MG63 (cell line): ENCODE results near the gene CCDC137. TPM values are rescaled to one million over a fixed set of nuclear protein-coding genes. Genes with fewer than 3 reads are reported as not detected.
A peak's percentile ranks its signal among the peaks of the same experiment; 100 is the strongest.
"Not testable (repeated sequence)": the region's sequence is repeated elsewhere in the genome, so short reads cannot be mapped to it uniquely, and the experiment has no call there.

Source experiments
- DNase-seq: peaks from one replicate; pipeline ENCODE4 v3.0.0-alpha.2; 2020
- H3K27me3 ChIP-seq: fragments of 250-450 bp; sonication (Bioruptor Pico); 2 replicates; pipeline ENCODE4 v1.5.1; 2020; ENCODE audit warnings: mild to moderate bottlenecking, moderate library complexity
- H3K36me3 ChIP-seq: fragments of 250-450 bp; sonication (Bioruptor Pico); 2 replicates; pipeline ENCODE4 v1.5.1; 2020; ENCODE audit warnings: mild to moderate bottlenecking, moderate library complexity
- H3K4me3 ChIP-seq: fragments of 250-450 bp; sonication (Bioruptor Pico); 2 replicates; pipeline ENCODE4 v1.5.1; 2020; ENCODE audit warnings: mild to moderate bottlenecking, moderate library complexity
- H3K9me3 ChIP-seq: fragments of 250-450 bp; sonication (Bioruptor Pico); 2 replicates; pipeline ENCODE4 v1.5.1; 2020; ENCODE audit warnings: mild to moderate bottlenecking, moderate library complexity
- total RNA-seq: library from RNA; depleted of rRNA; stranded (reverse); fragments of >200 nt; shearing (Covaris generic); gene quantifications from 2 replicates; pipeline ENCODE4 v1.2.3, GENCODE V29; 2014; ENCODE audit warnings: low replicate concordance

CCDC137 gene
- total RNA-seq, 1 experiment from 2014 or later, result 55.2 TPM

DNA sequence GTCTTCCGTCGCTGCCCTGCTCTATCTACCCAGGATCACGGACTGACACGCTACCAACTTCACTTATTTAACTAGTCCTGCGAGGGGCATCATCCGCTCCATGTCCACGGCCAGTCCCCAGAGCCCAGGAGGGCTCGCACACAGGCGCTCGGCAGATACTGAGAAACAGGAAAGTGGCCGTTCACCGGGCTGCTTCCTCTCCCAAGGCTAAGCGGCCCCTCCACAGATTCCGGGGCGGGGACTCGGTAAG is 520 bp upstream of the CCDC137 start:
- no peak for DNase-seq
- Histone ChIP-seq H3K4me3 (peak overlapping the region; percentile 90), H3K9me3 (no peaks in the 10 kb centered on the region), H3K27me3 (no peaks in the 10 kb centered on the region), H3K36me3 (peaks cover 51% of the 10 kb centered on the region)

DNA sequence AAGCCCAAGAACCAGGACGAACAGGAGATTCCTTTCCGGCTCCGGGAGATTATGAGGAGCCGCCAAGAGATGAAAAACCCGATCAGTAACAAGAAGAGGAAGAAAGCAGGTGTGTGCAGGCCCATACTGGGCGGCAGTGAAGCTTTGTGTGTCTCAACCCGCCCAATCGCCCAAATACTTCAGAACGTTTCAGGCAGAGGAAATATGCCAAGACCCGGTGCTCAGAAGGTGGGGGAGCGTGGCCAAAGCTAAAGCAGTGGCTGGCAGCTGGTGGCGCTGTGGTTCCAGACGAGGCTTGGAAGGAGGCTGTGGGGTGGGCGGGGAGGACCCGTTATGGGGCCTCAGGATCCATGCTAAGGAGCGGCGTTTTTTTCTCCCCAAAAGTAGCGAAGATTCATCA is 1.2 kb downstream of the CCDC137 start:
- Histone ChIP-seq H3K27me3 (no peaks in the 10 kb centered on the region), H3K9me3 (no peaks in the 10 kb centered on the region), H3K4me3 (peak overlapping the region; percentile 90), H3K36me3 (peaks cover 67% of the 10 kb centered on the region)
- DNase-seq, result no peak

DNA sequence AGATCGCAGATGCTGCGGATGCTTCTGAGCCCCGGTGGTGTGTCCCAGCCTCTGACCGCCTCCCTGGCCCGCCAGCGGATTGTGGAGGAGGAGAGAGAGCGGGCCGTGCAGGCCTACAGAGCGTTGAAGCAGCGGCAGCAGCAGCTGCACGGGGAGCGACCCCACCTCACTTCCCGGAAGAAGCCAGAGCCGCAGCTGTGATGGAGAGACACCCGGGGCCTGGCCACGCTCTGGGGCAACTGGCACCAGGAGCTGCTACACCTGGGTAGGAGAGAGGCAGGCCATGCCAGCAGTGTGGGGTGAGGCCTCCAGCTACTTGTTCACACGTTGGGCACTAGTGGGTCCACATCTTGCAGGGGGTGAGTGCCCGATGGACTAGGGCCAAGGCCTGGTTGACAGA is 6.0 kb downstream of the CCDC137 start:
- H3K4me3 ChIP-seq, result no peak overlapping the region
- H3K36me3 ChIP-seq, result peaks cover 68% of the 10 kb centered on the region
- no peak for DNase-seq
- H3K9me3 ChIP-seq, result no peaks in the 10 kb centered on the region
- no peaks in the 10 kb centered on the region for H3K27me3 ChIP-seq

DNA sequence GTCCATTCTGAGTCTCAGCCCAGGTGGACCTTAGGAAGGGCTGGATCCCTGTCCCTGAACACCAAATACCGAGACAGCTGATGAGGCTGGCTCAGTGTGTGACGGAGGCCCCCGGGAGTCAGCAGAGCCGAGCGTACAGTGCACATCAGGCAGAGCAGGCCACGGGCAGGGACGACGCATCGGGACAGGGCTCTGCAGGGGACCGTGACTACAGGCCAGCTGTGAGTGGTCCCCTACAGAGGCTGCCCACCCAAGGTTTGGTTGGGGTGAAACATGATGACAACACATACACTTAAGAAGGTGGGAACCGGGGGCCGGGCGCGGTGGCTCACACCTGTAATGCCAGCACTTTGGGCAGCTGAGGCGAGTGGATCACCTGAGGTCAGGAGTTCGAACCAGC is 6.4 kb downstream of the CCDC137 start:
- DNase-seq, result no peak
- Histone ChIP-seq H3K9me3 (no peaks in the 10 kb centered on the region), H3K4me3 (no peak overlapping the region), H3K27me3 (no peaks in the 10 kb centered on the region), H3K36me3 (peaks cover 64% of the 10 kb centered on the region)

DNA sequence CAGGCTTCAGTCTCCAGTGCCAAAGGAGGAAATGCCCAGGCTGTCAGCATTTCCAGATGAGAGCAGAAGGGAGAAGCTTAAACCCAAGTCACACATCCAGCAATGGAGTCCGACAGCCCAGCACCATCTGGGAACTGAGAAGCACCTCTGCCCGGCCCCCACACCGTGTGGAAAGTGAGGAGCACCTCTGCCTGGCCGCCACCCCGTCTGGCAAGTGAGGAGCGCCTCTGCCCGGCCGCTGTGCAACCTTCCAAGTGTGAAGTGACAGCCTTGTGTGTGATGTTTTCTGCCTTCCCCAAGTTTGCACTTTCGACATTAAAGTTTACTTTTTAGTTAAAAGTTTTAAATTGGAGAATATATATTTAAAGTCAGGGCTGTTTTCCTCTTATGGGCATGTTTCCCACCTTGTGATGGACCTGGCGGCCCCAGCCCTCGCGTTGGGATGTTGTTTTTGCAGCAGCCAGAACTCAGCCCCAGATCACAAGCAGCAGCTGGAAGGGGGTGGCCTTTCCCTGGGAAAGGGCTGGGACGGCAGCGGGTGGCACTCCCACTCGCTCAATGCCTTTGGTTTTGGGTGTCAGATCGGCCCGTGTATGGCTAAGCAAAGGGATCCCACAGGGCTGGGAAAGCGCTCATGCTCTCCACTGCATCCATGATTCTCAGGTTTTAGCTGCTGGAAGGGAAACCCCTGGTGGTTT is 7.2 kb downstream of the CCDC137 start:
- no peak overlapping the region for H3K4me3 ChIP-seq
- DNase-seq, result no peak
- H3K36me3 ChIP-seq, result peaks cover 57% of the 10 kb centered on the region
- no peaks in the 10 kb centered on the region for H3K27me3 ChIP-seq
- H3K9me3 ChIP-seq, result no peaks in the 10 kb centered on the region

DNA sequence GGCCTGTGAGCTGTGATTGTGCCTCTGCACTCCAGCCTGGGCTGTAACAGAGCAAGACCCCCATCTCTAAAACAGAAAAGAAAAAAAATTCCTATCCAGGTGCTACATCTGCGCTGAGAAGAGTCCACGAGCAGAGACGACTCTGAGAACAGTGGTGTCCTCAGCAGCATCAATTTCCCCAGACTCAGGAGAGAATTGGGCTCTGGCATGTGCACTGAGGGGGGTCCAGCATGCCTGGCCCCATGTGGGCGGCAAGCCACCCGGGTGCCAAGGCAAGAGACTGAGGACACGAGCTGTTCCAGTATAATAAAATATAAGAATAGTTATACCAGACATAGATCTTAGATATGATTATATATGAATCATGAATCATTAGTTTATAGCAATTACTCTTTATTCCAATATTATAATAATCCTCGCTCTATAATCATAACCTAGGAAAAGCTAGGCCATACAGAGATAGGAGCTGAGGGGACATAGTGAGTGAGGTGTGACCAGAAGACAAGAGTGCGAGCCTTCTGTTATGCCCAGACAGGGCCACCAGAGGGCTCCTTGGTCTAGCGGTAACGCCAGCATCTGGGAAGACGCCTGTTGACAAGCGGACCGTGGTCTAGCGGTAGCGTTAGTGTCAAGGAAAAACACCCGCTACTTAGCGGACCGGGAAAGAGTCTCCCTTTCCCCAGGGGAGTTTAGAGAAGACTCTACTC is 9.1 kb downstream of the CCDC137 start:
- peaks cover 48% of the 10 kb centered on the region for H3K36me3 ChIP-seq
- not testable (repeated sequence) for H3K4me3 ChIP-seq, H3K9me3 ChIP-seq, H3K27me3 ChIP-seq, DNase-seq

DNA sequence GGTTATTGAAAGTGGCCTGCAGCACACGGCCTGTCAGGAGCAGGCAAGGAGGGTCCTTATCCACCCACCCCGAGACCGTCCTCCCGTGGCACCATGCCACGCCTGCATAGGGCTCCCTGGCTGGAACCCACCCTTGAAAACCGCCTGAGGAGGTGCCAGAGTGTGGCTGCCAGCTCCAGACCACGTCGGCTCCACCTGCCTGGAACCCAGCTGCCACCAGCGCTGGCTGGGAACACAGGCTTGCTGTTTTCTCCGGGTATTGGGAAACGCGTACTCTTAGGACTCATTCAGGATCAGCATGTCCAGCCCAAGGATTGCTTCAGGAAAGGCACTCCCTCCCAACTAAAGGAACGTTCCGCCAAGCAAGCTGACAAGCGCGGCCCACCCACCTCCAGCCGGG is 10.4 kb downstream of the CCDC137 start:
- no peak for DNase-seq
- H3K9me3 ChIP-seq, result no peaks in the 10 kb centered on the region
- no peaks in the 10 kb centered on the region for H3K27me3 ChIP-seq
- peaks cover 48% of the 10 kb centered on the region for H3K36me3 ChIP-seq
- H3K4me3 ChIP-seq, result no peak overlapping the region

DNA sequence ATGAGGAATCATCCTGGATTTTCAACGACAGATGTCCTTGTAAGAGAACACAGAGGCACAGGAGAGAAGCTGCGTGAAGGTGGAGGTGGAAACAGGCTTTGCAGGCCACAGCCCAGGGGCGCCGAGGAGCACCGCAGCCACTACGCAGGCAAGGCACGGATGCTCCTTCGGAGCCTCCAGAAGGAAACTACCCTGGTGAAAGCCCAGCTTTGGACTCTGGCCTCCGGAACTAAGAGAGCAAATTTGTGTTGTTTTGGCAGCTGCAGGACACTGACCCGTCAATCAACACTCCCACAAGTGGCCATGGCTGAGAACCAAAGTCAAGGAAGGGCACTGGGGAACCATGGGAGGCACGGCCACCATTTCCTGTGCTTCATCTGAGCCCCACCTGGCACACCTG is 13.6 kb downstream of the CCDC137 start:
- H3K27me3 ChIP-seq, result no peaks in the 10 kb centered on the region
- peaks cover 34% of the 10 kb centered on the region for H3K36me3 ChIP-seq
- DNase-seq, result no peak
- no peak overlapping the region for H3K4me3 ChIP-seq
- no peaks in the 10 kb centered on the region for H3K9me3 ChIP-seq

DNA sequence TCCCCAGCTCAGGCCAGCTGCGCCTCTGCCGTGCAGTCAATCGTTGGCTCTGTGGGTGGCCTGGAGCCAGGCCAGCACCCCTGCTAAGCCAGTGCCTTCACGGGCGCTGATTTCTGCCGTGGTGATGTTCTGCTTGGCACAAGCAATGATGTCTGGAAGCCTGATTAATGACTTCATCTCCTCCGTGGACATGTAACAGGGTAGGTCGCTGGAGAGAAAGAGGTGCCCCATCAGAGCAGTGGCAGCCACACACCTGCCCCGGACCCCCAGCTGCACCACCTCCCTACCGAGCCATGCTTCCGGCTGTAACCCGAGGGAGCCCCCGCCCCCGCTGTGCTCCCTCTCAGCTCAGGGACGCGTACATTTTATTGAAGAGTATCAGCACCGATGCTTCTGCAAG is 15.1 kb downstream of the CCDC137 start:
- Histone ChIP-seq H3K36me3 (peaks cover 46% of the 10 kb centered on the region), H3K9me3 (no peaks in the 10 kb centered on the region), H3K27me3 (no peaks in the 10 kb centered on the region), H3K4me3 (no peak overlapping the region; the same call in 1 of the 2 replicates)
- peak; percentile 68 for DNase-seq

DNA sequence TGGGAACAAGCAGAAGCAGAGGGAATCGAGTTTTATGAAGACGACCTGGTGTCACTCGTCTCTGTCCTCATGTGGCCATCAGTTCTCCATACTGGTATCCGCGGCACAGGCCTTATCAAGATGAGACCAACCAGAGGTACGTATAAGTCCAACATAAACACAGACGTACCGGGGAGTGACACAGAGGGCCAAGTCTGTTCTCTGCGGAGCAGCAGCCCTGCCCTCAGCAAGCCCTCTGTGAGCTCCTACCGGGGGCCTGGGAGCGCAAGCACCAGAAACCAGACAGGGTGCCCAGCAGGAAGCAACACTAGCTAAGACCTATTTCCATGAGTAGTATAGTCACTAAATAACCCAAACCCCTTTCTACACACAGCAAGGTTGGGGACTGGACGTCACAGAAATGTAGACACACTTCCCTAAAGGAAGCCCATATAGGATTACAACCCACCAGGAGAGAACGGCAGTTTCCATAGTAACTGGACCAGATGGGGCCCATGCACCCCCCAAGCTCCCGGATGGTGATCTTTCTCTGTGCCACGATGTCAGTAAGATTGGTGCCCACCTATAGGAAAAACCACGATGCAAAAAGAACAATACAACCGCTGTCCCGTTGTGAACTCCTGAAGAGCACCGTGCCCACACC is 16.1 kb downstream of the CCDC137 start:
- no peak for DNase-seq
- Histone ChIP-seq H3K9me3 (no peaks in the 10 kb centered on the region), H3K4me3 (peak overlapping the region; percentile 83), H3K27me3 (no peaks in the 10 kb centered on the region), H3K36me3 (peaks cover 56% of the 10 kb centered on the region)

DNA sequence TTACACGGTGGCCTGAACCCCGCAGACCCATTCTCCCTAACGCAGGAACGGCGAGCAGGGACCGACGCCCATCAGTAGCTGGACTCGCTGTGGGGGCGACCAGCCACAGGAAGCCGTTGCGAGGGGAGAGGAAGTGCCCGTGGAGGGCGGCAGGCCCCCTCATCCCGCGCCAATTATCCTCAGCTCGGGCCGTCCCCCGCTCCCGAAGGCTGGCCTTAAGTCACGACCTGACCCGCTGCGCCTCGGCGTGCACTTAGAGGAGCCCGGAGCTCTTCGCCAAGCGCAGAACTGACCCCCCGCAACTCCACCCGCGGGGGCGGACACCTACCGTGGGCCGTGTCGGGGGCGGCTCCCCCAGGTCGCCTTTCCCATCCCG is 16.7 kb downstream of the CCDC137 start:
- no peaks in the 10 kb centered on the region for H3K9me3 ChIP-seq
- H3K4me3 ChIP-seq, result peak overlapping the region; percentile 83
- no peaks in the 10 kb centered on the region for H3K27me3 ChIP-seq
- peaks cover 61% of the 10 kb centered on the region for H3K36me3 ChIP-seq
- peak; percentile 40 for DNase-seq

DNA sequence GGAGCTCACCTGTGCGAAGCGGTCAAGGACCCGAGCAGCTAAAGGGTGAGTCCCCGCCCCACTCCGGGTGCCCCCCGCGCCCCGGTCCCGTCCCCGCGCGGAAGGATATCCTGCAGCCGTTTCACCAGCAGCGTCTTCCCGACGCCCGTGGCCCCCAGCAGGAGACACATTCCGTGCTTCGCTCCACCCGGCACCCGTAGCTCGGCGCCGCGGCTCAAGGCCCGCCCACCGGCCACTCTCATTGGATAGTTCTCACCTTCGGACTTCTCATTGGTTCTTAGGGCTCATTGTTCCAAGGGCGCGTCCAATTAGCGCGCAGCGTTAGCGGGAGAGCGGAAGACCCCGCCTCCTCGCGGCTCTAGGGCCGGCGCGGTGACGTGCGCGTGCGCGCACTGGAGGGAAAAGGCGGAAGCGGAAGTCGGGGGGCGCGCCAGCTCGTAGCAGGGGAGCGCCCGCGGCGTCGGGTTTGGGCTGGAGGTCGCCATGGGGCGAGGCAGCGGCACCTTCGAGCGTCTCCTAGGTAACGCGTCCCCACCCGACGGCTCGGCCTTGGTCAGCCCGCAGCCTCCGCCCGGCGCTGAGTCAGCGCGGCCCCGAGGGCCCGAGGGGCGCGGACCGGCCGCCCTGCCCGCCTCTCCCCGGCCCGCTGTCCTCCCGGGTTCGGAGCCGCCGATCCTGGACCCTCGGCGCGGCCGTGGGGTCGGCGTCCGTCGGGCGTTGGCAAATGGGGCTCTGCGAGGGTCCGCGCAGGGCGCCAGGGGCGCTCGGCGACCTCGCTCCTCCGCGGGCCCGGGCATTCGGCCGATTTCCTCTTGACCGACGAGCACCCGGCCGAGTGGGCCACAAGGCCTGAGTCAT is 17.3 kb downstream of the CCDC137 start, which contains the start of the genes ARL16 and HGS:
Gene ARL16 (minus strand): TSS at position 214 of the 858 bp plus-strand sequence. CDS start 44 bp downstream, at position 170.
Gene HGS (plus strand): TSS at position 428 of the 858 bp plus-strand sequence. CDS start 56 bp downstream, at position 484.
- Histone ChIP-seq H3K27me3 (no peaks in the 10 kb centered on the region), H3K36me3 (peaks cover 67% of the 10 kb centered on the region), H3K4me3 (peak within 1 kb of the TSS; percentile 83), H3K9me3 (no peaks in the 10 kb centered on the region)
- peak; percentile 98 for DNase-seq

DNA sequence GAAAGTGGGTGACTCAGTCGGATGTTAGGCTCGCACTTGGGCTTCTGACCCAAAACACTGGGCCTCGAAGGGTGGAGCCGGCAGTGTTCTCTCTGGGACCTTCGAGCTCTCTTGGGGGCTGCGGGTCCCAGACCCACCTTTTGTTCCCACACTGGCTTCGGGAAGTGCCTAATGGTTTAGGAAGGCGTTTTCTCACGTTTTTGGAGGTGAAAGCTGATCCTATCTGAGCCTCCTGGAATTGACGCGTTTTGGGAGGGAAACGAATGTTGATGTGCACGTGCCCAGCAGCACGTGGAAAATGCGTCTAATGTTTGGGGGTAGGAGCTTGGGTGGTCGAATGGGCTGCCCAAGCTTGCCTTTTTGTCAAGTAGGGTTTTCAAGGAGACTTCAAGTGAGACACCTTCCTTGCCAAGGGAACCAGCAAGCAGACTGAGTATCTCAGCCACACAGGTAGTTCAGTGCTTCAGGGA is 17.9 kb downstream of the CCDC137 start:
- Histone ChIP-seq H3K9me3 (no peaks in the 10 kb centered on the region), H3K27me3 (no peaks in the 10 kb centered on the region), H3K4me3 (peak overlapping the region; percentile 83), H3K36me3 (peaks cover 71% of the 10 kb centered on the region)
- no peak for DNase-seq

DNA sequence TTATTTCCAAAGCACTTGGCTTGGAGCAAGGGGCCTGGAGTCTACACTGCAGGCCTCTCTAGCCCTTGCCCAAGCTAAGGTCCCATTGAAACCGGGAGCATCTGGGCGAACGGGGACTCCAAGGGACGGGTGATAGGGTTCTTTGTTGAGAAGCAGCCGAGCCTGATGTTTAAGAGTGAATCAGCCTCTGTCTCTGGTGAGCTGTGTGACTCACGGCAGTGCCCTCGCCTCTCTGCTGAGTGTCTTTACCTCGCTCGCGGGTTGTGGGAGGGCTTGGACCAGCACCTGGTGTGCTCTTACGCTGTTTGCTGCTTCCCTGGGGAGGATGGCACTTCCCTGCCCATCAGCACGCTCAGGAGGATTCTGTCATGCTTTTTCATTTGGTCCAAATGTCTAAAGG is 18.6 kb downstream of the CCDC137 start:
- Histone ChIP-seq H3K27me3 (no peaks in the 10 kb centered on the region), H3K36me3 (peaks cover 74% of the 10 kb centered on the region), H3K9me3 (no peaks in the 10 kb centered on the region), H3K4me3 (peak overlapping the region; percentile 83)
- DNase-seq, result peak; percentile 76

DNA sequence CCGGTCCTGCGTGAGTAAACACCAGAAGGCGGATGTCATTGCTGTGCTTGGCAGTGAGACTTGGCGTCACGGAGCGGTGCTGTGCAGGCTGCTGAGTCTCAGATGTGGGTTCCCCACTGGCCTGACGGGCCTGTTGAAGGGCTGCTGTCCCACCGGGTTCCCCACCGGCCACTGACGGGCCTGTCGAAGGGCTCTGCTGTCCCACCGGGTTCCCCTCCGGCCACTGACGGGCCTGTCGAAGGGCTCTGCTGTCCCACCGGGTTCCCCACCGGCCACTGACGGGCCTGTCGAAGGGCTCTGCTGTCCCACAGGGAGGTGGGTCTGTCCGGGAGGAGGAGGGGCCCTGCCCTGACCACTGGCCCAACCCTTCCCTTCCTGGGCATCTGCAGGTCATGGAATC is 20.1 kb downstream of the CCDC137 start:
- no peaks in the 10 kb centered on the region for H3K9me3 ChIP-seq
- H3K4me3 ChIP-seq, result no peak overlapping the region
- DNase-seq, result no peak
- peaks cover 74% of the 10 kb centered on the region for H3K36me3 ChIP-seq
- no peaks in the 10 kb centered on the region for H3K27me3 ChIP-seq

DNA sequence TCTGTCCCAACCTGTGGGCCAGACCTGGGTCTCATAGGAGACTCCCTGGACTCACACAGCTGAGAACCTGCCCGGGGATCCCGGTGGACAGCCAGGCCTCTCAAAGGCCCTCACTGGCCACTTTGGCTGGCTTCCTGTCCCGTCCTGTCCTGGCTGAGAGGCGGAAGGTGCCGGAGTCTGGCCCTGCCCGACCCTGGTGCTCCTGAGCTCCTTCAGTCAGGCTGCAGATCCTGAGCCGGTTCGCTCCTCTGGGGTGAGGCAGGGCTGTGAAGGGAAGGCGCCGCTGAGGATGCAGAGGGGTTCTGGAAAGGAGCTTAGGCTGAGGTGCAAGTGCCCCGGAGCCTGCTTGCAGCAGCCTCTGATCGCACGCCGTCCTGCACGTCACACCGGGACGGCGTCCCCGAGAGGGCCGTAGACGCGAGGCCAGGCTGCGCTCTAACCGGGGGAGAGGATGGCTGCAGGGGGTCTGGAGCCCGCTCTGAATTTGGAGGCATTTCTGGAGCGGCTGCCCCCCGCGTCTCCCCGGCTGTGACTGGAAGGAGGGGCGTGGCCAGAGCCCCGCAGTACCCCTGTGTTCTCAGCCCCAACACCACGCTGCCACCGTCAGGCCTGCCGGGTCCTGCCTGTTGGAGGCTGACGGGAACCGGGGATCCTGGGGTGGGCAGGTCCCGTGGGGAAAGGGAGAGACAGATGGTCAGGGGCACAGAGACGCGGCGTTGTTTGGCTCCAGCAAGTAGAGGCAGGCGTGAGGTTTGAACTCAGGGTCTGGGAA is 21.4 kb downstream of the CCDC137 start:
- no peak overlapping the region for H3K4me3 ChIP-seq
- no peaks in the 10 kb centered on the region for H3K9me3 ChIP-seq
- DNase-seq, result no peak
- no peaks in the 10 kb centered on the region for H3K27me3 ChIP-seq
- H3K36me3 ChIP-seq, result peaks cover 80% of the 10 kb centered on the region
